Measurements from ENCODE around the gene ADGRF4.

Gene ADGRF4

GRCh38 chr6:47661960-47662359 is 36.4 kb upstream of the ADGRF4 start:
- Histone ChIP-seq H3K9me2 (ENCODE audit: low read depth, low read length) (no peaks in the 10 kb centered on the region), H4K20me1 (ENCODE audit: insufficient read depth, low read length) (no peaks in the 10 kb centered on the region), H3K27me3 (ENCODE audit: insufficient read depth, low read length) (no peaks in the 10 kb centered on the region), H3K4me1 (ENCODE audit: insufficient read depth, low read length, severe bottlenecking) (no peaks in the 10 kb centered on the region), H3K79me2 (ENCODE audit: insufficient read depth, low read length) (no peaks in the 10 kb centered on the region), H3K9me3 (ENCODE audit: low read length) (no peaks in the 10 kb centered on the region), H3K36me3 (ENCODE audit: insufficient read depth, low read length) (no peaks in the 10 kb centered on the region), H3K9ac (ENCODE audit: low read length) (no peak overlapping the region), H3K4me3 (ENCODE audit: low read depth, low read length, poor library complexity, severe bottlenecking) (no peak overlapping the region), H3K4me2 (ENCODE audit: low read length) (no peak overlapping the region), H2AFZ (ENCODE audit: low read length) (no peak overlapping the region), H3K27ac (ENCODE audit: low read depth, low read length, poor library complexity, severe bottlenecking) (no peak overlapping the region), H3F3A (ENCODE audit: insufficient read depth, low read length) (no peaks in the 10 kb centered on the region)
- TF ChIP-seq EZH2 (IDR thresholded peaks at IDR 0.05; ENCODE audit: borderline replicate concordance, low read length) (no peak), CTCF (IDR thresholded peaks at IDR 0.05; ENCODE audit: low read length) (no peak)

- H3K36me3 ChIP-seq (ENCODE audit: insufficient read depth, low read length), result no peaks in the 10 kb centered on the region
- H3K4me2 ChIP-seq (ENCODE audit: low read length), result no peak overlapping the region
- H3K27me3 ChIP-seq (ENCODE audit: insufficient read depth, low read length), result no peaks in the 10 kb centered on the region
- H3K4me1 ChIP-seq (ENCODE audit: insufficient read depth, low read length, severe bottlenecking), result no peaks in the 10 kb centered on the region
- no peaks in the 10 kb centered on the region for H3F3A ChIP-seq (ENCODE audit: insufficient read depth, low read length)
- H3K9ac ChIP-seq (ENCODE audit: low read length), result no peak overlapping the region
- H3K4me3 ChIP-seq (ENCODE audit: low read depth, low read length, poor library complexity, severe bottlenecking), result no peak overlapping the region
- no peaks in the 10 kb centered on the region for H4K20me1 ChIP-seq (ENCODE audit: insufficient read depth, low read length)
- TF ChIP-seq EZH2 (IDR thresholded peaks at IDR 0.05; ENCODE audit: borderline replicate concordance, low read length), result no peak
- TF ChIP-seq CTCF (IDR thresholded peaks at IDR 0.05; ENCODE audit: low read length), result no peak
- no peaks in the 10 kb centered on the region for H3K9me3 ChIP-seq (ENCODE audit: low read length)
- H3K79me2 ChIP-seq (ENCODE audit: insufficient read depth, low read length), result no peaks in the 10 kb centered on the region
- H2AFZ ChIP-seq (ENCODE audit: low read length), result no peak overlapping the region
- H3K27ac ChIP-seq (ENCODE audit: low read depth, low read length, poor library complexity, severe bottlenecking), result no peak overlapping the region
- H3K9me2 ChIP-seq (ENCODE audit: low read depth, low read length), result no peaks in the 10 kb centered on the region
Measured at GRCh38 chr6:47663462-47664216, 34.7 kb upstream of the ADGRF4 start.

- TF ChIP-seq CTCF (IDR thresholded peaks at IDR 0.05; ENCODE audit: low read length), result no peak
- no peaks in the 10 kb centered on the region for H3K79me2 ChIP-seq (ENCODE audit: insufficient read depth, low read length)
Measured at GRCh38 chr6:47665112-47665511, 33.3 kb upstream of the ADGRF4 start.

More at GRCh38 chr6:47665112-47665511, 33.3 kb upstream of the ADGRF4 start:
- H3K9me2 ChIP-seq (ENCODE audit: low read depth, low read length), result no peaks in the 10 kb centered on the region
- no peaks in the 10 kb centered on the region for H3K27me3 ChIP-seq (ENCODE audit: insufficient read depth, low read length)
- H3K27ac ChIP-seq (ENCODE audit: low read depth, low read length, poor library complexity, severe bottlenecking), result no peak overlapping the region
- H3K36me3 ChIP-seq (ENCODE audit: insufficient read depth, low read length), result no peaks in the 10 kb centered on the region
- no peaks in the 10 kb centered on the region for H4K20me1 ChIP-seq (ENCODE audit: insufficient read depth, low read length)
- no peak overlapping the region for H3K4me2 ChIP-seq (ENCODE audit: low read length)
- no peaks in the 10 kb centered on the region for H3K9me3 ChIP-seq (ENCODE audit: low read length)
- H3K9ac ChIP-seq (ENCODE audit: low read length), result no peak overlapping the region
- no peak overlapping the region for H2AFZ ChIP-seq (ENCODE audit: low read length)
- no peaks in the 10 kb centered on the region for H3K4me1 ChIP-seq (ENCODE audit: insufficient read depth, low read length, severe bottlenecking)
- no peak overlapping the region for H3K4me3 ChIP-seq (ENCODE audit: low read depth, low read length, poor library complexity, severe bottlenecking)
- no peaks in the 10 kb centered on the region for H3F3A ChIP-seq (ENCODE audit: insufficient read depth, low read length)

All from OCI-LY1 (cell line).